ENCODE measurements around the gene UNC119. TPM values are rescaled to one million over a fixed set of nuclear protein-coding genes. Genes with fewer than 3 reads are reported as not detected.

The UNC119 gene
- total RNA-seq, 1 donor from 2014 or later = 47.2 TPM

GRCh38 chr17:28538296-28538895 is 14.0 kb downstream of the UNC119 start:
- Mint-ChIP-seq H3K9me3 (ENCODE audit: unreplicated experiment) (no peaks in the 10 kb centered on the region), H3K4me3 (ENCODE audit: unreplicated experiment) (no peak overlapping the region), H3K27ac (ENCODE audit: unreplicated experiment) (no peak overlapping the region), H3K27me3 (ENCODE audit: unreplicated experiment) (peaks cover 10% of the 10 kb centered on the region), H3K4me1 (ENCODE audit: unreplicated experiment) (no peaks in the 10 kb centered on the region), H3K36me3 (ENCODE audit: low read depth, unreplicated experiment) (no peaks in the 10 kb centered on the region)
- TF ChIP-seq CTCF (IDR thresholded peaks at IDR 0.05; ENCODE audit: unreplicated experiment) = no peak
- no peak for DNase-seq (ENCODE audit: low spot score)

GRCh38 chr17:28537219-28537610 is 15.2 kb downstream of the UNC119 start:
- H3K9me3 Mint-ChIP-seq (ENCODE audit: unreplicated experiment) = no peaks in the 10 kb centered on the region
- no peaks in the 10 kb centered on the region for H3K36me3 Mint-ChIP-seq (ENCODE audit: low read depth, unreplicated experiment)
- no peak overlapping the region for H3K27ac Mint-ChIP-seq (ENCODE audit: unreplicated experiment)
- peaks cover 11% of the 10 kb centered on the region for H3K27me3 Mint-ChIP-seq (ENCODE audit: unreplicated experiment)
- TF ChIP-seq CTCF (IDR thresholded peaks at IDR 0.05; ENCODE audit: unreplicated experiment) = no peak
- no peaks in the 10 kb centered on the region for H3K4me1 Mint-ChIP-seq (ENCODE audit: unreplicated experiment)
- DNase-seq (ENCODE audit: low spot score) = no peak
- no peak overlapping the region for H3K4me3 Mint-ChIP-seq (ENCODE audit: unreplicated experiment)

GRCh38 chr17:28536532-28537218 is 15.7 kb downstream of the UNC119 start:
- Mint-ChIP-seq H3K27ac (ENCODE audit: unreplicated experiment) (no peak overlapping the region), H3K4me3 (ENCODE audit: unreplicated experiment) (no peak overlapping the region), H3K27me3 (ENCODE audit: unreplicated experiment) (peaks cover 11% of the 10 kb centered on the region), H3K36me3 (ENCODE audit: low read depth, unreplicated experiment) (no peaks in the 10 kb centered on the region), H3K4me1 (ENCODE audit: unreplicated experiment) (no peaks in the 10 kb centered on the region), H3K9me3 (ENCODE audit: unreplicated experiment) (no peaks in the 10 kb centered on the region)
- no peak for TF ChIP-seq CTCF (IDR thresholded peaks at IDR 0.05; ENCODE audit: unreplicated experiment)
- DNase-seq (ENCODE audit: low spot score) = no peak

- Mint-ChIP-seq H3K4me3 (ENCODE audit: unreplicated experiment) (no peak overlapping the region), H3K27me3 (ENCODE audit: unreplicated experiment) (peaks cover 12% of the 10 kb centered on the region), H3K36me3 (ENCODE audit: low read depth, unreplicated experiment) (no peaks in the 10 kb centered on the region), H3K4me1 (ENCODE audit: unreplicated experiment) (no peaks in the 10 kb centered on the region), H3K9me3 (ENCODE audit: unreplicated experiment) (no peaks in the 10 kb centered on the region), H3K27ac (ENCODE audit: unreplicated experiment) (no peak overlapping the region)
- no peak for DNase-seq (ENCODE audit: low spot score)
- no peak for TF ChIP-seq CTCF (IDR thresholded peaks at IDR 0.05; ENCODE audit: unreplicated experiment)
Measured at GRCh38 chr17:28534740-28535375, 17.6 kb downstream of the UNC119 start.

Measured in endothelial cell (in vitro differentiated cells).